HG03457 (cell line): ENCODE results near the gene TMEM17.
A peak's percentile ranks its signal among the peaks of the same experiment; 100 is the strongest.

ENCODE experiments used
- ATAC-seq: cut with Tn5 transposase; IDR thresholded peaks from one replicate; pipeline ENCODE4 v1.9.1; 2021; ENCODE audit warnings: moderate number of reproducible peaks; ENCODE audit not compliant: unreplicated experiment

The TMEM17 gene

GRCh38 chr2:62512384-62512783 lies 6.4 kb upstream of the TMEM17 start:
- no peak for ATAC-seq

- ATAC-seq = no peak
Measured at GRCh38 chr2:62511636-62512035, 5.6 kb upstream of the TMEM17 start.

GRCh38 chr2:62506421-62506750 lies 391 bp upstream of the TMEM17 start:
- ATAC-seq = peak; percentile 18

DNA sequence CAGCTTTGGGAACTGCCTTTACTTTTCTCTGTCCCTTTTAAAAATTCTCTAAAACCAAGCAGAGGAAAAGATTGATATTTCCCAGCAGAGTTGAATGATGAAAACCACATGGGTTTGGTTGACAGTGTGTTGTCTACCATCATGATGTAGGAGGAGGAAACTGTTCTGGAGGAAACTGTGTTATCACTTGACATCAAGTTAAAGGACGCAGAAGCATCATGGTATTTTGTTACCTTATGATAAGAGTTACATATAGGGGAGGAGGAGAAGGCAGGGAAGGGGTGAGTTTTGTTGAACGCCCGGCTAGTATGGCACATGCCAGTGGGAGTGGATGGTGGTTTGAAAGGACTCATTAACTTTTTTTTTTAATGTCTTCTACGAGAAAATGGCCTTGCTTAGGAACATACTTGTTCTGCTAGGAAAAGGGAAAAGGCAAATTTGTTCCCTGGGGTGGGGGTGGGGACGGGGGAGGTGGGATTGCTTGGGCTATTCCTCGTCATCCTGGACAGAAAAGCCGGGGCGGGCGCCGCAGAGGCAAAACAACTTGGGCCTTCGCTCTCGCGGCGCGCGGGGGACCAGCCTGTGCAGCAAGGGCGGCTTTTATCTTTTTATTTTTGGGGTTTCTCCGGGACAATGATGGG lies 766 bp downstream of the TMEM17 start:
- ATAC-seq = no peak

DNA sequence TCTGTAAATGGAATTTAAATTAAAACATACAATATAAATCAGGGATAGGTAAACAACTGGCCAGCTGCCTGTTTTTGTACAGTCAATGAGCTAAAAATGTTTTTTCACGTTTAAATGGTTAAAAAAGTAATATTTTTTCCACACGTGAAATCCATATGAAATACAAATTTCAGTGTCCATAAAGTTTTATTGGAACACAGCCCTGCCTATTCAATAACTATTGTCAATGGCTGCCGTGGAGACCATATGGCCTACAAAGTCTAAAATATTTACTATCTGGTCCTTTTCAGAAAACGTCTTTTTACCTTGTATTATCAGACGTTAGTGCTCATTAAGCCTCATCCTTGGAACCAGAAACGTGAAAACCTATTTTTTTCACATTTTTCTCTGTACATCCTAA lies 1.3 kb downstream of the TMEM17 start:
- no peak for ATAC-seq

GRCh38 chr2:62501794-62502500 lies 4.0 kb downstream of the TMEM17 start:
- no peak for ATAC-seq

GRCh38 chr2:62501069-62501468 lies 4.9 kb downstream of the TMEM17 start:
- ATAC-seq = no peak

DNA sequence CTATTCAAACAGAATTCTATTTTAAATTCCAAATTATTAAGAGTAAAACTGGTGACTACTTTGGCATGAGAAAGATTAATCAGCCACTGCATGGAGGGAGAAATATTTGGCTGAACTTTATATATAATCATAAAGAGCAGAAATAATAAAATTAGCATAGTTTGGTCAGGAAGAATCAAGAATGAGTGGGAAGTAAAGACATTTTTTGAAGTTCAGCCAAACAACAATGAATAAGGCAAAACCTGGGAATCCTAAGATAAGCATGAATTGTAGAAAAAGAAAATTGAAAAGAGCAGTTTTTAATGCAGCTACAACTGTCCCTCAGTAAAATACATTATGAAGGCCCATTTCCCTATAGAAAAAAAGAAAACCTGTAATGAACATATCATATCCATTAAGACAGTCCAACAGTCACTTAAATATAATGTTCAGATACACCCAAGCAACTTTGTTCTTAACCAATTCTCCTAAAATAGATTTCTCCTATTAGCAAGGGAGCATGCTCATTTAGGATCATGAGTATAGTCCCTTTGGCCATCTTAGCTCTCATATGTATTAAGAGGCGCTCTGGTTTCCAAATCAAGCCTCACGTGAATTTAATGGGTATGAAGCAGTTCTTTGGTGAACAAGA lies 6.5 kb downstream of the TMEM17 start:
- ATAC-seq = no peak

GRCh38 chr2:62498739-62499138 lies 7.3 kb downstream of the TMEM17 start:
- no peak for ATAC-seq

DNA sequence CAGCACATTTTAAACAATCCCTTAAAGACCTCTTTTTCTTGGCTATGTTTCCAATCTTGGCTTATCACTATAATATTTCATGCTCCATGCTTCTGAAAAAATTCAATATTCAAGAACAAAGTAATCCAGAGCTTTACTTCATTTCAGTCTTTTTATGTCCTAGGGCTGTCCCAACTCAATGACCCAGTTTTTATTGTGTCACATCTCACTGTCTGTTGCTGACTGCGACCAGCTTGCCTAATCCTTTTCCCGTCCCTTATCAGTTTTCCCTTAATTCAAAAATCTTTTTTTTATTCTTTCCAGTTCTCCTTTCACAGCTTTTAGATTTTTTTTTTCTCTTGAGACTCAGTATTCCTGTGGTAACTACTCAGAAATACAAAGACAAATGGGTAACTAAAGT lies 10.2 kb downstream of the TMEM17 start:
- no peak for ATAC-seq

- no peak for ATAC-seq
Measured at GRCh38 chr2:62492048-62492447, 13.9 kb downstream of the TMEM17 start.

- ATAC-seq = no peak
Measured at GRCh38 chr2:62489702-62490101, 16.3 kb downstream of the TMEM17 start.

DNA sequence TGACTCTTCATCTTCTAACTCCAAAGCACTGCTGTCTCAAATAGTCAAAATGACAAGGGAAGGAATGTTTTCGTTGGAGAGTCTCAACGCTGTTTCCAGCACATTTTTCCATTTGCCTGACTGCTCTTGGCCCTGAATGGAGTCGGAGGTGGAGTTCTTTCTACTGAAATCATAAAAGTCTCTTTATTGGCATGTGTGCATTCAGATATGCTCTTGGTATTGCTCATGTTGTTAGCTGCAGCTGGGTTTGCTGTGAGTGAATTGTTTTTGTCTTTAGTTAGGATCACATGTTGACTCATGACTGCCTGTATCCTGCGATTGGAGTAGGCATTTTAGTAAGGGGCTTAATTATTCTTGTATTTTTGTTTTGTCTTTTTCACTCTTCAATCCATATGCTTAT lies 16.8 kb downstream of the TMEM17 start:
- ATAC-seq = no peak

GRCh38 chr2:62486439-62486765 lies 19.6 kb downstream of the TMEM17 start:
- no peak for ATAC-seq

GRCh38 chr2:62485761-62486438 lies 20.1 kb downstream of the TMEM17 start:
- ATAC-seq = no peak

DNA sequence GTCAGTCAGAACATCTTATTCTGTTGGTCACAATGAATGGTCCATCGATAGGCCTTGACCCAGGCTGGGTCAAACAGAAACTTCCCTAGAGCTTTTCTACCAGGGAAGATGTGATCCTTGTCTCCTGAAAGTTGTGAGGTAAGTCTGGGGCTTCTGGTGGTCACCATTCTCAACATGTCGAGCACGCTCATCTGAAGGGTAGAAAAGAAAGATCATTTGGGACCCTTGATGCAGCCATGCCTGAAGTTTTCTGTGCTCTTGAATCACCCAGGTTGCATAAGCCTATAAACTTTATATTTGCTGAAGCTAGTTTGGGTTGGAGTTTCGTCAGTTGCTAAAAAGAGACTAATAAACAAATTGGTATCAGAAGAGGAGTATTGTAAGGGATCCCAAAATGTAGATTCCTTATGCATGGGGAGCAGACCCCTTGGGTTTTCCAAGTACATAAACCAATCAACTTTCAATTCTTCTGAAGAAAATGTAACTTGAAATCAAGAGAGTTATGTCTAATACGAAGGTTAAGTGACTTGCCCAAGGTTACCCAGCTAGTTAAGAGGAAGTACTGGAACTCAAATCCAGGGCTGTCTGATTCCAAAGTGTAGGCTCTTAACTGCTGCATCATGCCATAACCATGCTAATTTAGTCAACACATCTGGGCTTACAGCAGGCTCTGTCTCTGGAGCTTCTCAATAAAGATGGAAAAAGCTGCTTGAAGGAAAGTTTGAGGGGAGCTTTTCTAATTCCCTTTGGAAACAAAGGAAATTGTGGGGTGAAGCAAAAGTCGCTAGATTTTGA lies 23.2 kb downstream of the TMEM17 start:
- no peak for ATAC-seq

- no peak for ATAC-seq
Measured at GRCh38 chr2:62479917-62480316, 26.1 kb downstream of the TMEM17 start.

- ATAC-seq = no peak
Measured at GRCh38 chr2:62478093-62478580, 27.9 kb downstream of the TMEM17 start.

GRCh38 chr2:62477573-62477972 lies 28.4 kb downstream of the TMEM17 start:
- no peak for ATAC-seq

- ATAC-seq = no peak
Measured at GRCh38 chr2:62475172-62476011, 30.6 kb downstream of the TMEM17 start.
